Fibroblast of the aortic adventitia (primary cell): ENCODE measurements around the gene ZNF646. TPM values are rescaled to one million over a fixed set of nuclear protein-coding genes. Genes with fewer than 3 reads are reported as not detected.
A peak's percentile ranks its signal among the peaks of the same experiment; 100 is the strongest.

Experiments
- DNase-seq: peaks from one replicate; pipeline ENCODE4 v3.0.0-alpha.2; 2010; ENCODE audit warnings: low read depth
- H3K4me3 ChIP-seq: 2 replicates; pipeline ENCODE4 v1.5.1; 2011; ENCODE audit warnings: low read depth, mild to moderate bottlenecking, control low read depth, low read length, moderate library complexity
- CTCF ChIP-seq: IDR thresholded peaks from 2 replicates; pipeline ENCODE4 v1.5.1; 2011; ENCODE audit warnings: mild to moderate bottlenecking, low read length, control low read depth, inconsistent platforms; ENCODE audit not compliant: insufficient read depth
- total RNA-seq: library from RNA; depleted of rRNA; stranded (reverse); fragments of >200 nt; gene quantifications from 2 replicates; pipeline ENCODE4 v1.2.3, GENCODE V29; 2012; ENCODE audit warnings: low replicate concordance

The ZNF646 gene
- total RNA-seq, 1 donor: 16.2 TPM

GRCh38 chr16:31050280-31051030 lies 23.8 kb upstream of the ZNF646 start:
- no peak for TF ChIP-seq CTCF
- DNase-seq: no peak

GRCh38 chr16:31052114-31052513 lies 22.1 kb upstream of the ZNF646 start:
- peak; percentile 91 for DNase-seq
- TF ChIP-seq CTCF: no peak
- no peak overlapping the region for H3K4me3 ChIP-seq

More at GRCh38 chr16:31050280-31051030, 23.8 kb upstream of the ZNF646 start:
- H3K4me3 ChIP-seq: no peak overlapping the region

- DNase-seq: no peak
These were observed 18.6 kb upstream of the ZNF646 start for GRCh38 chr16:31055613-31056012.

DNA sequence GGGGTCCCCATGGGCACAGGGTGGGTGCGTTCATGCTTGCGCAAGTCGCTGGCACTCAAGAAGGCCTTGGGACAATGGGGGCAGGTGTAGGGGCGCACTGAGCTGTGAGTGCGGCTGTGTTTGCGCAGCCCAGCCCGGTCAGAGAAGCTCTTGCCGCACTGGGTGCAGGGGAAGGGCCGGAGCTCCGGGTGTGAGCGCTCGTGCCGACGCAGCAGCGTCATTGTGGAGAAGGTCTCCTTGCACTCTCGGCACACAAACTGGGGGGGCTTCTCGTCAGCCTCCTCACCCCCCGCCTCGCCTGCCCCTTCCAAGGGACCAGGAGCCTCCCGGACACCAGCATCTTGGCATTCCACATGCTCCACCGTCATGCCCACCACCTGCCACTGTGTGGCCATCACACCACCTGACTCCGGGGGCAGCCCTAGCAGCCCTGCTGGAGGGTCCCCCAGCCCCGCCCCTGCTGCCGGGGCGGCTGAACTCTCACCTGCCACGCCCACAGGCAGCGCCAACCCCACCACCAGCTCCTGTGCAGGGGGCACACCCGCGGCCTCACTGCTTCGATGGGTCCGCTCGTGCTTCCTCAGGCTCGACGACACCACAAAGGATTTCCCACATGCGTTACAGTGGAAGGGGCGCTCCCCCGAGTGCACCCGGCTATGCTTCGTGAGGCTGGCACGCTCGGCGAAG lies 13.0 kb upstream of the ZNF646 start:
- no peak for TF ChIP-seq CTCF
- H3K4me3 ChIP-seq: no peak overlapping the region
- DNase-seq: no peak

More at GRCh38 chr16:31055613-31056012, 18.6 kb upstream of the ZNF646 start:
- no peak for TF ChIP-seq CTCF
- no peak overlapping the region for H3K4me3 ChIP-seq

- TF ChIP-seq CTCF: no peak
- DNase-seq: no peak
- H3K4me3 ChIP-seq: no peak overlapping the region
These were observed 12.3 kb upstream of the ZNF646 start for GRCh38 chr16:31061813-31062440.

GRCh38 chr16:31063495-31063842 lies 10.8 kb upstream of the ZNF646 start:
- DNase-seq: no peak
- no peak overlapping the region for H3K4me3 ChIP-seq
- TF ChIP-seq CTCF: no peak
